ENCODE results near the gene ZNF672. TPM values are rescaled to one million over a fixed set of nuclear protein-coding genes. Genes with fewer than 3 reads are reported as not detected.

Gene ZNF672
- total and polyA plus RNA-seq, 2 of the 13 experiments (the other 11 are each of a cell fraction or from before 2014, with no cell fraction given) = 17.2 to 22.9 TPM

GRCh38 chr1:248872752-248873408, 34.9 kb downstream of the ZNF672 start (continued):
- TF ChIP-seq ZNF609 (CRISPR knock-in tag; IDR thresholded peaks at IDR 0.05; ENCODE audit: borderline replicate concordance) (no peak), NFYB (CRISPR knock-in tag; IDR thresholded peaks at IDR 0.05) (peak; percentile 72), MEF2D (CRISPR knock-in tag; IDR thresholded peaks at IDR 0.05) (no peak; the same call in 1 of the 2 replicates), ARHGAP35 (CRISPR knock-in tag; IDR thresholded peaks at IDR 0.05; ENCODE audit: borderline replicate concordance) (no peak; the same call in 1 of the 2 replicates), ZNF350 (CRISPR knock-in tag; IDR thresholded peaks at IDR 0.05; ENCODE audit: borderline replicate concordance, low read depth) (no peak), MTA3 (CRISPR knock-in tag; IDR thresholded peaks at IDR 0.05) (no peak), IRX3 (CRISPR knock-in tag; IDR thresholded peaks at IDR 0.05; ENCODE audit: borderline replicate concordance, low read depth) (no peak), TEF (CRISPR knock-in tag; IDR thresholded peaks at IDR 0.05) (no peak), ZKSCAN5 (CRISPR knock-in tag; IDR thresholded peaks at IDR 0.05) (no peak; the same call in 1 of the 2 replicates), ZNF382 (CRISPR knock-in tag; IDR thresholded peaks at IDR 0.05; ENCODE audit: borderline replicate concordance) (no peak), AKAP8 (CRISPR knock-in tag; IDR thresholded peaks at IDR 0.05) (no peak), ZNF468 (CRISPR knock-in tag; IDR thresholded peaks at IDR 0.05) (no peak), ZNF639 (CRISPR knock-in tag; conservative IDR thresholded peaks at IDR 0.05) (no peak), ZEB1 (IDR thresholded peaks at IDR 0.05; ENCODE audit: insufficient replicate concordance, low read depth) (peak; percentile 58), ZNF746 (CRISPR knock-in tag; IDR thresholded peaks at IDR 0.05) (no peak), ZNF737 (CRISPR knock-in tag; IDR thresholded peaks at IDR 0.05; ENCODE audit: borderline replicate concordance) (no peak; the same call in 1 of the 2 replicates), SKIL (CRISPR knock-in tag; IDR thresholded peaks at IDR 0.05; ENCODE audit: borderline replicate concordance) (no peak), ZGPAT (CRISPR knock-in tag; IDR thresholded peaks at IDR 0.05) (no peak; the same call in 1 of the 2 replicates), ZNF672 (CRISPR knock-in tag; IDR thresholded peaks at IDR 0.05) (peak; percentile 47; the same call in 1 of the 2 replicates)

All from HepG2 (cell line).